HG02588 (cell line): ENCODE results near the gene SPATA33.
"Not testable (repeated sequence)": the region's sequence is repeated elsewhere in the genome, so short reads cannot be mapped to it uniquely, and the experiment has no call there.

Experiments used
- ATAC-seq: cut with Tn5 transposase; IDR thresholded peaks from one replicate; pipeline ENCODE4 v1.9.1; 2021; ENCODE audit warnings: mild to moderate bottlenecking, moderate library complexity; ENCODE audit not compliant: unreplicated experiment

Gene SPATA33

DNA sequence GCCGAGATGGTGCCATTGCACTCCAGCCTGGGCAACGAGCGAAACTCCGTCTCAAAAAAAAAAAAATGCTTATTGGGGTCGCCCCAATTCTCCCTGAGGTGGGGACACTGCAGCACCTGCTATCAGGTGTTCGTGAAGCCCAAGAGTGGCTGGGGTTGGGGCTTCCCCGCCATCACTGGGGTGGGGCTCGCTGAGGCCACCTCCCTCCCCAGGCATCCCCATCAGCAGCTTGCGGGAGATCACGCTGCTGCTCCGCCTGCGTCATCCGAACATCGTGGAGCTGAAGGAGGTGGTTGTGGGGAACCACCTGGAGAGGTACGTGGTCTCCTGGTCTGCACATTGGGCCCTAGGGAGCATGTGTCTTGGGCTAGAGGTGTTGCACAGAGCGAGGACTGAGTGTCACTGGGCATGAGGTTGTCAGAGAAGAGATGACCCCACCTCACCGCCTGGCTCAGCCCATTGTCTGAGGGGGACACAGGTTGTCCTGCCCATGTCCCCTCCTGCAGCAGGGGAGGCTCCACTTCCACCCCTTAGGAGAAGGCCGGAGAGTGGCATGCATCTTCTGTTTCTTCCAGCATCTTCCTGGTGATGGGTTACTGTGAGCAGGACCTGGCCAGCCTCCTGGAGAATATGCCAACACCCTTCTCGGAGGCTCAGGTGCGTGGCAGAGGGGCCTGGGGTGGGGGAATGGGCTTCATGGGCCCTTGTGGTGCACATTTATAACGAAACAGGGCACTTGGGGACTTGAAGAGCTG, 33.8 kb downstream of the SPATA33 start:
- no peak for ATAC-seq

- no peak for ATAC-seq
These were observed 34.4 kb downstream of the SPATA33 start for GRCh38 chr16:89691986-89692569.

DNA sequence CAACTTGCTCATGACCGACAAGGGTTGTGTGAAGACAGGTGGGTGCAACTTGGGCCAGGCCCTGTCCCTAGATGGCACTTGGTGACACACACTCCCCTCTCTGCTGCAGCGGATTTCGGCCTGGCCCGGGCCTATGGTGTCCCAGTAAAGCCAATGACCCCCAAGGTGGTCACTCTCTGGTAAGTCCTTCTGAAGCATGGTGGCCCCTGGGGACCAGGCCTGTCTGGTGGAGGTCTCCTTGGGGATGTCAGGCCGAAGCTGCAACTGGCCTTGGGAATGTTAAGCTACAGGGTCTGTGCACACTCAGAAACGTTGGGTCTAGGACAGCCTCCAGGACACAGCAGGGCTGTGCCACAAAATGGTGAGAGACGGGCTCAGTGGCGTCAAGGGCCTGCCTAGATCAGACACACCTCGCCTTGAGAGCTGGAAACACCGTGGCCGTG, 35.7 kb downstream of the SPATA33 start:
- ATAC-seq, result no peak

GRCh38 chr16:89693931-89694783, 36.5 kb downstream of the SPATA33 start:
- ATAC-seq, result no peak

DNA sequence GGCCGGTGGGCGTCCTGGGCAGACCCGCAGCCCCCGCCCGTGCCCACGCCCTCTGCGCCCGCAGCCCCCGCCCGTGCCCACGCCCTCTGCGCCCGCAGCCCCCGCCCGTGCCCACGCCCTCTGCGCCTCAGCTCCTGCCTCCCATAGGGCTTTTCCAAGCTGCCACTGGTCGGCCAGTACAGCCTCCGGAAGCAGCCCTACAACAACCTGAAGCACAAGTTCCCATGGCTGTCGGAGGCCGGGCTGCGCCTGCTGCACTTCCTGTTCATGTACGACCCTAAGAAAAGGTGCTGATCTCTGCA, 37.1 kb downstream of the SPATA33 start:
- ATAC-seq, result not testable (repeated sequence)

DNA sequence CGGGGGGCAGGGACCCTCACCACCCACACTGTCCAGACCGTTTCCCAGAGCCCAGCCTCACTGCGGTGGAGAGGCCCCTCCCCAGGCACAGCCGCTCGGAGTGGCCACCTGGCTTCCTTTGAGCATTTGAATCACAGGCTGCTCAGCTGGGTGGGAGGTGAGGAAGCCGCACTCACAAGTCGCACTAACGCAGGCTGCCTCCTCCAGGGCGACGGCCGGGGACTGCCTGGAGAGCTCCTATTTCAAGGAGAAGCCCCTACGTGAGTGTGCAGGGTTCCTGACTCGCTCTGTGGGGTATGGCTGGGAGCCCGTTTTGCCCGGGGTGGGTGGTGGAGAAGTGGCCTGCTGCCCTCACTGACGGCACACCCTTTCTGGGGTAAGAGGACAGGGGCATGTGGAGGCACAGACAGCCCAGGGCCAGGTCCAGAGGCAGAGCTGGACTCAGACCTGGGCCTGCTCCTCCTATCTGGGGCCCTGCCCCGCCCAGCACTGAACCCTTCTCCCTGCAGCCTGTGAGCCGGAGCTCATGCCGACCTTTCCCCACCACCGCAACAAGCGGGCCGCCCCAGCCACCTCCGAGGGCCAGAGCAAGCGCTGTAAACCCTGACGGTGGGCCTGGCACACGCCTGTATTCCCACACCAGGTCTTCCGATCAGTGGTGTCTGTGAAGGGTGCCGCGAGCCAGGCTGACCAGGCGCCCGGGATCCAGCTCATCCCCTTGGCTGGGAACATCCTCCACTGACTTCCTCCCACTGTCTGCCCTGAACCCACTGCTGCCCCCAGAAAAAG, 37.6 kb downstream of the SPATA33 start:
- no peak for ATAC-seq

DNA sequence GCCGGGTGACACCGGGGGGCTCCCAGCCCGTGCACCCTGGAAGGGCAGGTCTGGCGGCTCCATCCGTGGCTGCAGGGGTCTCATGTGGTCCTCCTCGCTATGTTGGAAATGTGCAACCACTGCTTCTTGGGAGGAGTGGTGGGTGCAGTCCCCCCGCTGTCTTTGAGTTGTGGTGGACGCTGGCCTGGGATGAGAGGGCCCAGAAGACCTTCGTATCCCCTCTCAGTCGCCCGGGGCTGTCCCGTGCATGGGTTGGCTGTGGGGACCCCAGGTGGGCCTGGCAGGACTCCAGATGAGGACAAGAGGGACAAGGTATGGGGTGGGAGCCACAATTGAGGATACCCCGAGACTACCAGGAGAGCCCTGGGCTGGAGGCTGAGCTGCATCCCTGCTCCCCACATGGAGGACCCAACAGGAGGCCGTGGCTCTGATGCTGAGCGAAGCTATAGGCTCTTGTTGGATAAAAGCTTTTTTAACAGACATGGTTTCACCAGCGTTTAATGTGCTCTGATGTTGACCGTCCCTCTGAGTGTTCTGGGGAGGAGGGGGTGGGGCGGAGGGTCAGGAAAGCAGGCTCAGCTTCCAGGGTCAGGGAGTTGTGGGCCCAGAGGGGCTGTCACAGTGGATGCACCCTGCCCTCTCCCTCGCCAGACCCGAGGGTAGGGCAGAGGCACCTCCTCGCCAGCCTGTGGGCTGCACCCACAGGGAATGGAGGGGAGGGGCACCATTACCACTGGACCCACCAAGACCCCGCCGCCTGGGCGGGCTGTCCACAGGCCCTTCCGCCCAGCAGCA, 38.4 kb downstream of the SPATA33 start:
- no peak for ATAC-seq

DNA sequence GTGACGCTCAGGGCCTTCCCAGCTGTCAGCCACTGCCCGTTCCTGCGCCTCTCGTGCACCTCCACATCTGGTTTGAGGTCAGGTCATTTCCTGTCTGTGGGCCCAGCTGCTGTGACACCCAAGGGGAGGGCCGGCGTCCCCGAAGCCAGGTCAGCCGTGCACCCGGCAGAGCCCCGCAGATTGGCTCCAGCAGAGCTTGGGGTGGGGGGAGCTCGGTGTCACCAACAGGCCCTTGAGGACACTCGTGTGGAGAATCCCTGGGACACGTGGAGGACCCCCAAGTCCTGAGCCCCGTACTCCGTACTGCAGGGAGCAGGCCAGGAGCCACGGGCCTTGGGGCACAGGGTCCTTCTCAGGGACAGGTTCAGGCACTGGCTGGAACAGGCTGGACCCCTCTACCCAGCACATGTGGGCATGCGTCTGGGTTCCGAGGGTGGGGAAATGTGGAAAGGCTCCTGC, 39.1 kb downstream of the SPATA33 start:
- no peak for ATAC-seq

- ATAC-seq, result no peak
These were observed 39.6 kb downstream of the SPATA33 start for GRCh38 chr16:89697161-89697615.

DNA sequence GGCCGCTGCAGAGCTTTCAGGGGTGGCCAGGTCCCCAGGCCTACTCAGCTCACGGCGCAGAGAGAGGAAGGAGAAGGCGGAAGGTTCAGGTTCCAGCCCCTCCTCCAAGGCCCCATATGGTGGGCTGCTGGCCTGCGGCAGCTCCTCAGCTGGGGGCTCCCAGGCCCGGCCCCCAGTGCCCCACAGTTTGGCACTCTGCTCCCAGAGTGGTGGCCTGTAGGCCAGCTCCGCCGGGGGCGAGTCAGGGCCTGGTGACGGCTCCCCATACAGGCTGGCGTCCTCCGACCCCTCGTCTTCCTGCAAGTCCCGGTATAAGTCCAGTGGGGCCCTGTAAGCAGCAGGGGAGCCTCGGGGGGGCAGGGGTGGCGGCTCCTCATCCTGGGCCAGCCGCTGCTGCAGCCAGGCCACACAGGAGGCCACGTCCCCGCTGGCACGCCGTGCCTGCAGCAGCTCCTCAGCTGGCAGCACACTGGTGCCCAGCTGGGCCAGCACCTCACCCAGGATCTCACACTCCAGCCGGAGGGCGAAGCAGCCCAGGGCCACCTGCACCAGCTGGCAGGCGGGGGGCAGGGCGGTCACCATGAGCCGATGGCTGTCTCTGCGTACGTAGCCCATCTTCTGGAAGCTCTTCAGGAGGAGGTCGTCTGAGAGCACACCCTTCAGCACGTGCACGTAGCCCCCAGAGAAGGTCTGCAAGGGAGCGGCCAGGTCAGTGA, 40.1 kb downstream of the SPATA33 start:
- no peak for ATAC-seq

GRCh38 chr16:89698717-89699116, 41.1 kb downstream of the SPATA33 start:
- ATAC-seq, result not testable (repeated sequence)

DNA sequence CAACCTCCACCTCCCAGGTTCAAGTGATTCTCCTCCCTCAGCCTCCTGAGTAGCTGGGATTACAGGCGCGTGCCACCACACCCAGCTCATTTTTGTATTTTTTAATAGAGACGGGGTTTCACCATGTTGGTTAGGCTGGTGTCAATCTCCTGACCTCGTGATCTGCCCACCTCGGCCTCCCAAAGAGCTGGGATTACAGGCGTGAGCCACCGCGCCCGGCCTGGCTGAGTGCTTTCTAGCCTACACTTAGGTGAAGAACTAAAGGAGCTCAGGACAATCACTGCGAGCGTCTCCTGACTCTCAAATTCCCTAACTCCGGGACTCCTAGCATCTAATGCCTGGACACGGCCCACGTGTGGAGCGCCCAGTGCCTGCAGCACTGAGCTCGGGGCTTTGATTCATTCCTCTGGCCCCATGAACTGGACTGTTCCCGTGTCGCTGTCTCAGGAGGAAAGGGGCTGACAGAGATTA, 42.0 kb downstream of the SPATA33 start:
- ATAC-seq, result not testable (repeated sequence)

DNA sequence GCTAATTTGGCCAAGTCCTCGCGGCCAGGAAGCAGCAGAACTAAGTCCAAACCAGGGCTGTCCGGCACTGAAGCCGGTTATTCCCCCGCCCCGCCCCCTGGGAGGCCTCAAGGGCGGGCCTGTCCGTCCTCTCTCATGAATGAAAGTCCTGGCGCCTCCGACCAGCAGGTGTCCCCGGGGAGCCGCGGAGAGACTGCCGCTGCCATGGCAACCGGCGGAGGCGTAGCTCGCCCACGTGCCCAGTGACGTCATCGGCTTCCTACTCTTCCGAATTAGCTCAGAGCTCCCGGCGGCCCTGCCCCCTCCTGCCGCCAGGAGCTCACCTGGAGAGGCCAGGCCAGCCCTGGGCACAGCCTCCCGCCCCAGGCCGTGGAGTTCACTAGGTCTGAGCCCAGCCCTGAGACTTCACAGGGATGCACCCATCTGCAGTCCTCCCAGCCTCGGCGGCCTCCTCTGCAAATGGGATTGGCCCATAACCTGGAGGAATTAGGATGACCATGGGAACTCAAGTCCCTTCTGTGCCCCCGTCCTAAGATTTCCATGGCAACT, 42.5 kb downstream of the SPATA33 start:
- ATAC-seq, result peak; percentile 43

- no peak for ATAC-seq
These were observed 43.2 kb downstream of the SPATA33 start for GRCh38 chr16:89700649-89701424.

DNA sequence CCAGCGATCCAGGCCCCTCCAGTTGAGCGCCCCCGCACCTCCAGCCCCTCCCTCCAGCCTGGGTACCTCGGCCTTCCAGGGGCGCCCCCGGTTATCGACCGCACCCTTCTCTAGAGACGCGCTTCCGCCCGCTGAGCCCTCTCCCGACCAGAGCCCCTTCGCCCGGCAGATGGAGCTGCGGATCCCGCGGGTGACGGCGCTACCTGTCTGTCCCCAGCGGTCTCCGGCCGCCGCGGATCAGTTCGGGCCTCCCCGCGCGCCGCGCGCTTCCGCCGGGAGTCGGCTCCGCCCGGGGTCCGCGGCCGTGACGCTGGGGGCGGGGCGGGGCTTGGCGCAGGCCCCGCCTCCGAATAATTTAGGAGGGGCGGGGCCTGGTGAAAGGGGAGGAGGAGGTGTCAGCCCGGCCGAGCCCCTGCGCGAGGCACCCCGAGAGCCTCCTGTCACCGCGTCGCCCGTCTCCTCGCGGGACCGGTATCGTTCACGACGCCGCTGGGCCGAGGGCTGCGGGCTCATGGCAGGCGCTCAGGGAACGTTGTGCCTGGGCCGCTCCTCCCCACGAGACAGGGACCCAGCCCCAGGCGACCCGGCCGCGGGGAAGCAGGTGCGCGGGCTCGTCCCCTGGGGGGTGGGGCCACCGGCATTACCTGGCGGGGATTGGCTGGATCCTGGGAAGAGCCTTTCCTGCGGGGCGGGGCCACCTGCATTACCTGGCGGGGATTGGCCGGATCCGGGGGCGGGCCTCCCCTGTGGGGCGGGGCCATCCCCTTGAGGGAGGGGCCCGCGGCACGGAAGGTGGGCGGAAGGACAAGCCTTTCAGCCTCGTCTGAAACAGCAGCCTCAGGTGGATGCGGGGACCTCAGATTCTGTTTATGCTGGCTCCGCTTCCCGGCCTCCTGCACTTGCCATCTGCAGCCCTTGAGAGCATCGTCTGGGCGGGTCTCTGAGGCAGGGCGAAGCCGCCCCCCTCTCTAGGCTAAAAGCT, 44.1 kb downstream of the SPATA33 start, which contains the start of gene SPATA2L:
SPATA2L (minus strand) TSS at position 281 of the 982 bp plus-strand sequence. CDS start 473 bp downstream, outside the sequence.
- peak; percentile 61 for ATAC-seq

- ATAC-seq, result no peak
These were observed 46.6 kb downstream of the SPATA33 start for GRCh38 chr16:89704281-89704680.

- ATAC-seq, result no peak
These were observed 47.4 kb downstream of the SPATA33 start for GRCh38 chr16:89705006-89705405.
